ENCODE measurements around the gene PRSS12. TPM values are rescaled to one million over a fixed set of nuclear protein-coding genes. Genes with fewer than 3 reads are reported as not detected.

Gene PRSS12
- total RNA-seq, 1 experiment from 2014 or later: 14.1 TPM

DNA sequence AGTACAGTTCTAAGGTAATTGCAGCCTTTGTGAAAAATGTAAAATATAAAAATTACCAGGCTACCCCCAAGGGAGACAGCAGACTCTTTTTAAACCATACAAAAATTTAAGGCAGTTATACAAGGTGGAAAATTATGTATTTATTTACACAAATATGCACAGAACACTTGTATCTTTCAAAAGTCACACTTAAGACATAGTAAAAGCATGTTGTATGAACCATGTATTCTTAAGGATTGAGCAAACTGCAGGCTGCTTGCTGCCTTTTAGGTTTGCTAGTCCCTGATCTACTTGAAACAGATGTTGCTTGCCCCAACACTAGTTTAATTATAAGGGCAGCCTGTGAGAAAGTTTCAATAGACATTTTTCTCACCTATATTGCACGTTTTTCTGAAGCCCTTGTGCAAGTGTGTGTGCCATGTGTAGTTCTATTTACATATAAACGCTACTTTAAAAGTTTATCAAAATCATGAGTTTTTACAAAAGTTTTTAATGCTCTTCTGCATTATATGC, 72.8 kb downstream of the PRSS12 start:
- ChIA-PET POLR2A (no interaction called here), CTCF (interaction anchor here (1.2 to 1.5 kb wide), 2 partner anchors 73 kb away, joined by 3 to 4 read pairs; partner anchors contain the start of gene PRSS12)
- Mint-ChIP-seq H3K27ac (peak overlapping the region; percentile 96), H3K4me1 (peaks cover 27% of the 10 kb centered on the region), H3K36me3 (peaks cover 28% of the 10 kb centered on the region), H3K4me3 (peak overlapping the region; percentile 90), H3K27me3 (ENCODE audit: low read depth) (no peaks in the 10 kb centered on the region; the same call in 1 of the 2 replicates), H3K9me3 (peaks cover 6% of the 10 kb centered on the region)
- DNase-seq (ENCODE audit: low spot score): no peak
- TF ChIP-seq ZNF425 (CRISPR knock-in tag; conservative IDR thresholded peaks at IDR 0.05) (peak; percentile 28; the same call in 1 of the 2 replicates), NR1H2 (CRISPR knock-in tag; IDR thresholded peaks at IDR 0.05) (no peak)
- no peak for ATAC-seq

DNA sequence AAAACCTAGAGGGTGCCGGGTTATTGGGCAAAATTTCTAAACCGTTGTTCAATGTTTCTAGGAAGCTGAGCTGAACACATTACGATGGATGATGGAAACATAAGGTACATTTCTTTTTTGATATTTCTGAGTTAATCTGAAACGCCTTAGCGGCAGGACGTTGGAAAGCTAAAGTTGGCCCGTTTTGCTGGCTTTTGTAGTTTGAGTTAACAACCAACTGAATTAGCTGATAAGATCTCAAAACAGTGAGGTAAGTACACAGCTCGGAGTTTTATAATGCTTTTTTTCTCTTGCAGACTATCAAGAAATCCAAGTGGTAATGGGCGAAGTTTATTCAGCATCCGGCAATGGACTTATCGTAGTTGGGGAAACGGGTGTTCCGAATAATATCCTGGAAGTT, 73.5 kb downstream of the PRSS12 start:
- DNase-seq (ENCODE audit: low spot score) (no peak), ATAC-seq (no peak)
- ChIA-PET CTCF (interaction anchor here (1.2 kb wide), 1 partner anchor 73 kb away, joined by 3 read pairs; the partner anchor contains the start of gene PRSS12), POLR2A (no interaction called here)
- Mint-ChIP-seq H3K27ac (peak overlapping the region; percentile 96), H3K27me3 (ENCODE audit: low read depth) (no peaks in the 10 kb centered on the region; the same call in 1 of the 2 replicates), H3K4me1 (peaks cover 27% of the 10 kb centered on the region), H3K9me3 (peaks cover 6% of the 10 kb centered on the region), H3K4me3 (peak overlapping the region; percentile 90), H3K36me3 (peaks cover 28% of the 10 kb centered on the region)
- TF ChIP-seq, protein P1, sequence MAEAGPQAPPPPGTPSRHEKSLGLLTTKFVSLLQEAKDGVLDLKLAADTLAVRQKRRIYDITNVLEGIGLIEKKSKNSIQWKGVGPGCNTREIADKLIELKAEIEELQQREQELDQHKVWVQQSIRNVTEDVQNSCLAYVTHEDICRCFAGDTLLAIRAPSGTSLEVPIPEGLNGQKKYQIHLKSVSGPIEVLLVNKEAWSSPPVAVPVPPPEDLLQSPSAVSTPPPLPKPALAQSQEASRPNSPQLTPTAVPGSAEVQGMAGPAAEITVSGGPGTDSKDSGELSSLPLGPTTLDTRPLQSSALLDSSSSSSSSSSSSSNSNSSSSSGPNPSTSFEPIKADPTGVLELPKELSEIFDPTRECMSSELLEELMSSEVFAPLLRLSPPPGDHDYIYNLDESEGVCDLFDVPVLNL (CRISPR knock-in tag; IDR thresholded peaks at IDR 0.05; ENCODE audit: borderline replicate concordance, low read depth): no peak
- TF ChIP-seq IRF2 (CRISPR knock-in tag; IDR thresholded peaks at IDR 0.05; ENCODE audit: borderline replicate concordance, low read depth) (no peak), ATF6 (CRISPR knock-in tag; IDR thresholded peaks at IDR 0.05) (no peak), CREB1 (CRISPR knock-in tag; IDR thresholded peaks at IDR 0.05) (no peak), NR3C1 (CRISPR knock-in tag; conservative IDR thresholded peaks at IDR 0.05; ENCODE audit: low read depth) (no peak), SMAD4 (CRISPR knock-in tag; IDR thresholded peaks at IDR 0.05) (no peak), GTF2I (CRISPR knock-in tag; conservative IDR thresholded peaks at IDR 0.05) (no peak), FOXJ3 (CRISPR knock-in tag; IDR thresholded peaks at IDR 0.05; ENCODE audit: borderline replicate concordance) (no peak), PRDM15 (CRISPR knock-in tag; IDR thresholded peaks at IDR 0.05) (no peak)

Measured in WTC11 (cell line).